ENCODE measurements around the gene TXNIP.

The TXNIP gene

DNA sequence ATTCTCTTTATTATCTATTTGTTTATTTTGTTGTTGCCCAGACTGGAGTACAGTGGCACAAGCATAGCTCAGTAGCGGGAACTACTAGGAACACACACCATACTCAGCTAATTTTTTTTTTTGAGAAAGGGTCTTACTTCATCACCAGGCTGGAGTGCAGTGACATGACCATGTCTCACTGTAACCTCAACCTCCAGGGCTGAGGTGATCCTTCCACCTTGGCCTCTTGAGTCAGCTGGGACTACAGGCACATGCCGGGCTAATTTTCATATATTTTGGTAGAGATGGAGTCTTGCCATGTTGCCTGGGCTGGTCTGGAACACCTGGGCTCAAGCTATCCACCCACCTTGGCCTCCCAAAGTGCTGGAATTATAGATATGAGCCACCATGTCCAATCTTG lies 5.3 kb upstream of the TXNIP start:
- H3K4me3 ChIP-seq (ENCODE audit: insufficient read depth in 1 of 2, low read depth in 1 of 2, low read length in 2 of 2), result no peak overlapping the region
- no peak overlapping the region for H4K91ac ChIP-seq (ENCODE audit: low read length)
- no peak overlapping the region for H3K23ac ChIP-seq (ENCODE audit: low read length in 2 of 2)
- no peak overlapping the region for H2BK120ac ChIP-seq (ENCODE audit: low read depth, low read length)
- H3K27me3 ChIP-seq (ENCODE audit: control insufficient read depth in 1 of 2, insufficient read depth in 1 of 2, low read length in 2 of 2), result no peaks in the 10 kb centered on the region
- H3K4ac ChIP-seq (ENCODE audit: low read depth in 1 of 2, low read length in 2 of 2), result no peak overlapping the region
- H2AFZ ChIP-seq (ENCODE audit: low read depth, low read length), result no peak overlapping the region
- no peak overlapping the region for H2AK5ac ChIP-seq (ENCODE audit: low read length, severe bottlenecking)
- DNase-seq, result no peak
- no peak overlapping the region for H4K8ac ChIP-seq (ENCODE audit: low read length)
- H3K79me1 ChIP-seq (replicated peaks; ENCODE audit: low read length, poor library complexity, severe bottlenecking), result no peaks in the 10 kb centered on the region
- H3K14ac ChIP-seq (ENCODE audit: low read length in 2 of 2), result no peak overlapping the region
- H3K9me3 ChIP-seq (ENCODE audit: control insufficient read depth, low read length), result no peaks in the 10 kb centered on the region
- no peak overlapping the region for H2BK15ac ChIP-seq (ENCODE audit: low read depth, poor library complexity, severe bottlenecking)
- no peak overlapping the region for H2BK12ac ChIP-seq (ENCODE audit: low read length in 2 of 2)
- H3K9ac ChIP-seq (ENCODE audit: low read length), result no peak overlapping the region
- WGBS, result 100% methylated on average over 2 of the region's 2 CpGs
- H3K36me3 ChIP-seq (ENCODE audit: control insufficient read depth in 1 of 2, insufficient read depth in 2 of 2, low read depth in 1 of 2, low read length in 2 of 2), result no peaks in the 10 kb centered on the region
- peaks cover 3% of the 10 kb centered on the region for H3K4me1 ChIP-seq (ENCODE audit: control insufficient read depth, insufficient read depth, low read depth, low read length)
- peak overlapping the region in 1 of 2 experiments; percentile 33 for H3K18ac ChIP-seq (ENCODE audit: low read depth in 1 of 2, low read length in 2 of 2)
- H2BK5ac ChIP-seq (ENCODE audit: low read depth, low read length, poor library complexity, severe bottlenecking), result no peak overlapping the region
- H3K4me2 ChIP-seq (ENCODE audit: low read length, poor library complexity, severe bottlenecking), result no peak overlapping the region
- H3K27ac ChIP-seq (ENCODE audit: low read length, poor library complexity, severe bottlenecking), result no peak overlapping the region

DNA sequence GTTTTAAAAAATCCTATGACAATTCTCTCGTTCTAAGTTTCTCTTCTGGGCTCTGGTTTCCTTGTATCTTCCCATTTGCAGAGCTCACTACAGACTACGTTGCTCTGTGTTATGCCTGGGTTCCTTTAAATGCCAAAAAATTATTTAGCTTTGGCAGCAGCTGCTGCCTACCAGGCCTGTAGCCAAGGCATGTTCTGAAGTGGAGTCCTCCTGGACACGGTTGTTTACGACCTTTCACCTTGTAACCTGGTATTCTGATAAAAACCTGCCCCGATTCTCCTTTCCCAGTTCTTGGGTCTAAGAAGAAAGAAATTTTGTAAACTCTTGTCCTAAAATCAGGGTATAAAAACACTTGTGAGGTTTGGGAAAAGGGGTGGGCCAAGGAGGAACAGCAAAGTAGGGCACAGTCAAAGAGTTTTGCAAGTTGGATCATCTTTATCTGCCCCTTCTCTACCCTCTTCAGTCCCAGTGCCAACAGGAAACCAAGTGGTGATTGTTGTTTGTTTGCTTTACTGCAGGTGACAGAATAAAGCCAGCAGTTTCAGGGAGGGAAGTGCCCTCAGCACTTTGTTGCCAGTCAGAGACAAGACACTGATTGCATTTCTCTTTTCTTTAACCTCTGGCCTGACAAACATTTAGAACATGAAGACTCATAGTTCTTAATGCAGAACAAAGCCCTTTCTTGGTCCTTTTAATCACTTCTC lies 3.1 kb upstream of the TXNIP start:
- Histone ChIP-seq H2AFZ (ENCODE audit: low read depth, low read length) (no peak overlapping the region), H3K27ac (ENCODE audit: low read length, poor library complexity, severe bottlenecking) (no peak overlapping the region), H4K91ac (ENCODE audit: low read length) (no peak overlapping the region), H3K9ac (ENCODE audit: low read length) (peak overlapping the region; percentile 12), H2BK12ac (ENCODE audit: low read length in 2 of 2) (no peak overlapping the region), H2AK5ac (ENCODE audit: low read length, severe bottlenecking) (no peak overlapping the region), H2BK15ac (ENCODE audit: low read depth, poor library complexity, severe bottlenecking) (no peak overlapping the region), H3K14ac (ENCODE audit: low read length in 2 of 2) (no peak overlapping the region), H3K9me3 (ENCODE audit: control insufficient read depth, low read length) (no peaks in the 10 kb centered on the region), H3K23ac (ENCODE audit: low read length in 2 of 2) (no peak overlapping the region), H3K36me3 (ENCODE audit: control insufficient read depth in 1 of 2, insufficient read depth in 2 of 2, low read depth in 1 of 2, low read length in 2 of 2) (peaks cover 1 to 6% of the 10 kb centered on the region in 2 experiments), H2BK5ac (ENCODE audit: low read depth, low read length, poor library complexity, severe bottlenecking) (no peak overlapping the region), H3K4ac (ENCODE audit: low read depth in 1 of 2, low read length in 2 of 2) (no peak overlapping the region), H3K4me3 (ENCODE audit: insufficient read depth in 1 of 2, low read depth in 1 of 2, low read length in 2 of 2) (no peak overlapping the region), H3K18ac (ENCODE audit: low read depth in 1 of 2, low read length in 2 of 2) (peak overlapping the region in 1 of 2 experiments; percentile 46), H3K4me1 (ENCODE audit: control insufficient read depth, insufficient read depth, low read depth, low read length) (peaks cover 4% of the 10 kb centered on the region), H3K4me2 (ENCODE audit: low read length, poor library complexity, severe bottlenecking) (no peak overlapping the region), H3K79me1 (replicated peaks; ENCODE audit: low read length, poor library complexity, severe bottlenecking) (no peaks in the 10 kb centered on the region), H4K8ac (ENCODE audit: low read length) (peak overlapping the region; percentile 60), H3K27me3 (ENCODE audit: control insufficient read depth in 1 of 2, insufficient read depth in 1 of 2, low read length in 2 of 2) (no peaks in the 10 kb centered on the region), H2BK120ac (ENCODE audit: low read depth, low read length) (no peak overlapping the region)
- no peak for DNase-seq
- 67% methylated on average over 5 of the region's 5 CpGs for WGBS

DNA sequence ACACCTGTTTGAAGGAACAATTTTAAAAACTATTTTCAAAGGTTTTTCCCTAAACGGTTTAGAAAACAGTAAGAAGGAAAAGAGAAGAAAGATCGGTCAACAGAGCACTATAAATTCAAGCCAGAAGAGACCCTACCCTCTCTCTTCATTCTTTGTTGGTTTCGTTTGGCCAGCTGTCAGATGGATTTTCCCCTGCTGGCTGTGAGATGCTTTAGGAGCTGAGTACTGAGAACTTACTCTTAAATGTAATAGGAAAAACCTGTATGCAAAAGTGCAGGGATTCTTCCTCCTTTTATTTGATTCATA lies 1.3 kb upstream of the TXNIP start:
- Histone ChIP-seq H2BK120ac (ENCODE audit: low read depth, low read length) (no peak overlapping the region), H2BK5ac (ENCODE audit: low read depth, low read length, poor library complexity, severe bottlenecking) (no peak overlapping the region), H4K8ac (ENCODE audit: low read length) (no peak overlapping the region), H2AK5ac (ENCODE audit: low read length, severe bottlenecking) (no peak overlapping the region), H3K9ac (ENCODE audit: low read length) (peak overlapping the region; percentile 93), H2BK12ac (ENCODE audit: low read length in 2 of 2) (no peak overlapping the region), H3K36me3 (ENCODE audit: control insufficient read depth in 1 of 2, insufficient read depth in 2 of 2, low read depth in 1 of 2, low read length in 2 of 2) (peaks cover 9 to 24% of the 10 kb centered on the region in 2 experiments), H3K18ac (ENCODE audit: low read depth in 1 of 2, low read length in 2 of 2) (no peak overlapping the region), H3K4ac (ENCODE audit: low read depth in 1 of 2, low read length in 2 of 2) (no peak overlapping the region), H3K14ac (ENCODE audit: low read length in 2 of 2) (no peak overlapping the region), H3K4me3 (ENCODE audit: insufficient read depth in 1 of 2, low read depth in 1 of 2, low read length in 2 of 2) (peak overlapping the region in 1 of 2 experiments; percentile 98), H3K27me3 (ENCODE audit: control insufficient read depth in 1 of 2, insufficient read depth in 1 of 2, low read length in 2 of 2) (no peaks in the 10 kb centered on the region), H3K79me1 (replicated peaks; ENCODE audit: low read length, poor library complexity, severe bottlenecking) (no peaks in the 10 kb centered on the region), H4K91ac (ENCODE audit: low read length) (no peak overlapping the region), H3K23ac (ENCODE audit: low read length in 2 of 2) (no peak overlapping the region), H3K9me3 (ENCODE audit: control insufficient read depth, low read length) (no peaks in the 10 kb centered on the region), H2BK15ac (ENCODE audit: low read depth, poor library complexity, severe bottlenecking) (no peak overlapping the region), H3K4me1 (ENCODE audit: control insufficient read depth, insufficient read depth, low read depth, low read length) (peaks cover 9% of the 10 kb centered on the region), H3K27ac (ENCODE audit: low read length, poor library complexity, severe bottlenecking) (no peak overlapping the region), H2AFZ (ENCODE audit: low read depth, low read length) (no peak overlapping the region), H3K4me2 (ENCODE audit: low read length, poor library complexity, severe bottlenecking) (no peak overlapping the region)
- no peak for DNase-seq
- WGBS, result no CpG with 5 or more reads among the region's 3 CpGs

DNA sequence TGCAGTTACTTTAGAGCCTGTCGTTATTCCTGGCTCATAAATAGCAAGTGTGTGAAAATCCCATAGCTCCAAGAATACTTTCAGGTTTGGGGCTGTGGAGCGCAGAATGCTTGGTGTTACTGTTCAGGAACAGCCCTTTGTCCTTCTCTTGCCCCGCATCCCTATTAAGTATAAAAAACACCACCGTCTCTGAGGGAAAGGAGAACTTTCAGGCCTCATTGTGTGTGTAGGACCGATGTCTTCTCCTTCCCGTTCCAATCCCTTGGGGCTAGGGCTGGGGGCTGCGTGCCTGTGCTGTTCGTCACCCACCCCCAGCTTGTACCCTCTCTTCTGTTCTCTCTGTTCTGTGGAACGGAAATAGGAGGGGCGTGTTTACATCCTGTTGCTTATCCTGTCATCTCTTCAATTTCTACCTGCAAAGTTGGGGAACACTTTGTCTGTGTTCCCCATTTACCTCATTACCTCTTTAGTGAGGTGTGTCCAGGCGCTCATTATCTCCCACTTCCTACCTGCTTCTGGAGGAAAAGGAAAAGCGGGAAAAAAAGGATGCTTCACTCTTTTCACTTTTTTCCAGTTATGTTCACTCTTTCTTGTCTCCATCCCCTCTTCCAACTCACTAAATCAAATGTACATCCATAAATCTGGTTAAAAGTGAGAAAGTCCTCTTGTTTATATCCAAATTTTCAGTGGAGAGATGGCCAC lies 788 bp upstream of the TXNIP start:
- Histone ChIP-seq H3K27me3 (ENCODE audit: control insufficient read depth in 1 of 2, insufficient read depth in 1 of 2, low read length in 2 of 2) (no peaks in the 10 kb centered on the region), H3K9me3 (ENCODE audit: control insufficient read depth, low read length) (no peaks in the 10 kb centered on the region), H3K14ac (ENCODE audit: low read length in 2 of 2) (peak overlapping the region in 1 of 2 experiments; percentile 82), H3K23ac (ENCODE audit: low read length in 2 of 2) (no peak overlapping the region), H3K4me3 (ENCODE audit: insufficient read depth in 1 of 2, low read depth in 1 of 2, low read length in 2 of 2) (peak overlapping the region; percentile 53 to 98), H2BK5ac (ENCODE audit: low read depth, low read length, poor library complexity, severe bottlenecking) (peak overlapping the region; percentile 91), H4K8ac (ENCODE audit: low read length) (peak overlapping the region; percentile 97), H4K91ac (ENCODE audit: low read length) (peak overlapping the region; percentile 97), H3K36me3 (ENCODE audit: control insufficient read depth in 1 of 2, insufficient read depth in 2 of 2, low read depth in 1 of 2, low read length in 2 of 2) (peaks cover 12 to 29% of the 10 kb centered on the region in 2 experiments), H3K18ac (ENCODE audit: low read depth in 1 of 2, low read length in 2 of 2) (peak overlapping the region; percentile 89 to 94), H3K27ac (ENCODE audit: low read length, poor library complexity, severe bottlenecking) (peak overlapping the region; percentile 82), H3K9ac (ENCODE audit: low read length) (peak overlapping the region; percentile 93), H3K4ac (ENCODE audit: low read depth in 1 of 2, low read length in 2 of 2) (peak overlapping the region; percentile 35 to 85), H2AK5ac (ENCODE audit: low read length, severe bottlenecking) (peak overlapping the region; percentile 14), H2BK120ac (ENCODE audit: low read depth, low read length) (peak overlapping the region; percentile 50), H2BK15ac (ENCODE audit: low read depth, poor library complexity, severe bottlenecking) (peak overlapping the region; percentile 90), H3K4me1 (ENCODE audit: control insufficient read depth, insufficient read depth, low read depth, low read length) (peaks cover 12% of the 10 kb centered on the region), H3K79me1 (replicated peaks; ENCODE audit: low read length, poor library complexity, severe bottlenecking) (no peaks in the 10 kb centered on the region), H3K4me2 (ENCODE audit: low read length, poor library complexity, severe bottlenecking) (peak overlapping the region; percentile 68), H2BK12ac (ENCODE audit: low read length in 2 of 2) (peak overlapping the region; percentile 69 to 94), H2AFZ (ENCODE audit: low read depth, low read length) (no peak overlapping the region)
- 32% methylated on average over 11 of the region's 12 CpGs for WGBS
- no peak for DNase-seq

Data from mesenchymal stem cell (in vitro differentiated cells and primary cell).